Measurements from ENCODE around the gene FPGS. TPM values are rescaled to one million over a fixed set of nuclear protein-coding genes. Genes with fewer than 3 reads are reported as not detected.

The FPGS gene
- total and polyA plus RNA-seq, 4 donors, result 20.4 to 61.1 (median 42.7) TPM

DNA sequence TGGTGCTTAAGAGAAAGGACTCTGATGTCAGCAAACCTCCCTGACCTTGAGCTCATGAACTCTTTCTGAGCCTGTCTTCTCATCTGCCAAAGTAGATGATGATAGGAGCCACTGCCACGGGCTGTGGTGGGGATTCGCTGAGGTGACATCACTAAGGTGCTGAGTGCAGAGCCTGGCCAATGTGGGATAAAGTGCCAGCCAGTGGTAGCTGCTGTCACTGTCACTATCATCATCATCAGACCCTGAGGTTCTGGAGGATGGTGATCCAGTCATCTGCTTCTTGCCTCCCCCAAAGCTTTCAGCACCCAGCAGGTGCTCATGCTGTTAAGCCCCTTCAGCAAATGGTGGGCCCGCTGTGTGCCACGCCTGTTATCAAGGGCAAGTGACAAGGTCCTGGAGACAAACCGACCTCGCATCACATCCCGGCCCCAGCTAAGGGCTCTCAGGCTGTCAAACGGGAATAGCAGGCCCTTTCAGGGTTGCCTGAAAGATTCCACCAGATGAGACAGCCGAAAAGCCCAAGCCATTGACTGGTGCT, 6.4 kb downstream of the FPGS start (continued):
- TF ChIP-seq, protein P1, sequence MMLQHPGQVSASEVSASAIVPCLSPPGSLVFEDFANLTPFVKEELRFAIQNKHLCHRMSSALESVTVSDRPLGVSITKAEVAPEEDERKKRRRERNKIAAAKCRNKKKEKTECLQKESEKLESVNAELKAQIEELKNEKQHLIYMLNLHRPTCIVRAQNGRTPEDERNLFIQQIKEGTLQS (IDR thresholded peaks at IDR 0.05), result no peak
- no peak for TF ChIP-seq GABPA (IDR thresholded peaks at IDR 0.05 in 1 of 2, conservative IDR thresholded peaks at IDR 0.05 in 1 of 2)

DNA sequence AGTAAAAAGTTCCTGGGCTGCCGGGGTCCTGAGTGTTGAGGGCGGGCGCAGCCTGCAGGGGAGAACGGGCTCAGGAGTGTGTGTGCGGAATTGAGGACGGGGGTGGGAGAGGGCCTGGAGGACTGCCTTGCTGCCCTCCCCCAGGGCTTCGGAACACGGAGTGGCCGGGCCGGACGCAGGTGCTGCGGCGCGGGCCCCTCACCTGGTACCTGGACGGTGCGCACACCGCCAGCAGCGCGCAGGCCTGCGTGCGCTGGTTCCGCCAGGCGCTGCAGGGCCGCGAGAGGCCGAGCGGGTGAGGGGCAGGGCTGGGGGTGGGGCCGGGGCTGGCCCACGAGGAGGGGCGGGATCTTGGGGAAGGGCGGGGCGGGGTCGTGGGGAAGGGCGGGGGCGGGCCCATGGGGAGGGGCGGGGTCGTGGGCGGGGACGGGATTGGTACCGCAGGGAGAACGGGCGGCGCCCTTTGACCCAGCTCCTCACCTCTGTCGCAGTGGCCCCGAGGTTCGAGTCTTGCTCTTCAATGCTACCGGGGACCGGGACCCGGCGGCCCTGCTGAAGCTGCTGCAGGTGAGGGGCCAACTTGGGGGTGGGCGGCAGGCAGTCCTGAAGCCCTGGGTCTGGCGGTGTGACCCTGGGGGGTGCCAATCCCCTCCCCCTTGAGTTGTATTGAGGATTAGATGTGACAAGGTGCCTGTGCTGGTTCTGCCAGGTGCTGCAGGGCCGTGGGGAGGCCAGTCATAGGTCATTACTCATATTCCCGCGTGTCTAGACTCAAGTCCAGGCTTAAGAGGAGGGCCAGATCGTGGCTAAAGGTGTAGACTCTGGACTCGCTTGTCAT, 7.1 kb downstream of the FPGS start:
- H3K9ac ChIP-seq (ENCODE audit: low read depth in 1 of 2, low read length in 2 of 2), result no peak overlapping the region
- peak overlapping the region in 1 of 3 donors; percentile 23 for H3K4me3 ChIP-seq (ENCODE audit: low read depth in 1 of 3, low read length in 3 of 3)
- 34% methylated on average over 57 of the region's 57 CpGs for WGBS

DNA sequence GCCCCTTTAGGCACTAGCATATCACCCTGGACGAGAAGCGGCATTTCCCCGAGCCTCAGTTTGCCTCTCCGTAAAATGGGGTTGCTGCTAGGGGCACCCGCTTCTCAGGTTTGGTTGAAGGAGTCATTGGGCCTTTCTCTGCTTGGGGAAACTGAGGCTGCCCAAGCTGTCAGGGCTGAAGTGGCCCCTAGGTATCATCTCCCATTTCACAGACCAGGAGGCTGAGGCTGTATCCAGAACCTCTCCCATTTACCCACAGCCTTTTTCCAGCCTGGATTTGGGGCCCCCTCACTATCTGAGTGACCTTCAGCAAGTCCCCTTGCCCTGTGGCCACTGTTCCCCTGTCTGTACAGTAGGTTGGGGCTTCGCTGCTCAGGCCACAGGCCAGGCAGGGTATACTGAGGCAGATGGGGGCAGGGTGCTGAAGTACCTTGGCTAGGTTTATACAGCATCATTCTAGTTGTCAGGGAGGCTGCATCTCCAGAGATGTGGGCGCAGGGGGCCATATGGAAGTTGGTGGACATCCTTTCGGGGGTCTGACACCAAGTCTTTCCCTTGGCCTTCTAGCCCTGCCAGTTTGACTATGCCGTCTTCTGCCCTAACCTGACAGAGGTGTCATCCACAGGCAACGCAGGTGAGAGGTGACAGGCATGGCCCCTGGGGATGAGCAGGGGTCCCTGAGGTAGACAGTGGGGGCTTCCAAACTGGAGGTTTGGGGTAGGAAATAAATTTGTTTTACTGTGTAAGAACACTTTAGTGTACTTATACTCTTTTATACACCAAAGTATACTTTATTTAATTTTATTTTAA, 7.9 kb downstream of the FPGS start:
- 96% methylated on average over 10 of the region's 10 CpGs for WGBS
- H3K9ac ChIP-seq (ENCODE audit: low read depth in 1 of 2, low read length in 2 of 2), result no peak overlapping the region
- H3K4me3 ChIP-seq (ENCODE audit: low read depth in 1 of 3, low read length in 3 of 3), result no peak overlapping the region
- peaks cover 7 to 22% (median 12%) of the 10 kb centered on the region in 4 donors for H3K4me1 ChIP-seq (ENCODE audit: control insufficient read depth in 4 of 4, insufficient read depth in 4 of 4, low read length in 3 of 4)
- no peak for DNase-seq (ENCODE audit: low spot score)
- H3K27me3 ChIP-seq (ENCODE audit: control insufficient read depth in 4 of 4, insufficient read depth in 4 of 4, low read length in 3 of 4), result no peaks in the 10 kb centered on the region
- H3K36me3 ChIP-seq (ENCODE audit: control insufficient read depth in 4 of 4, insufficient read depth in 3 of 4, low read depth in 1 of 4, low read length in 3 of 4), result peaks cover 24 to 53% (median 34%) of the 10 kb centered on the region in 4 donors
- TF ChIP-seq RAD21 (IDR thresholded peaks at IDR 0.05) (no peak), SP1 (IDR thresholded peaks at IDR 0.05) (no peak), YY1 (IDR thresholded peaks at IDR 0.05) (no peak), FOXA1 (IDR thresholded peaks at IDR 0.05) (no peak), HNF4A (conservative IDR thresholded peaks at IDR 0.05) (no peak)
- TF ChIP-seq, protein P2, sequence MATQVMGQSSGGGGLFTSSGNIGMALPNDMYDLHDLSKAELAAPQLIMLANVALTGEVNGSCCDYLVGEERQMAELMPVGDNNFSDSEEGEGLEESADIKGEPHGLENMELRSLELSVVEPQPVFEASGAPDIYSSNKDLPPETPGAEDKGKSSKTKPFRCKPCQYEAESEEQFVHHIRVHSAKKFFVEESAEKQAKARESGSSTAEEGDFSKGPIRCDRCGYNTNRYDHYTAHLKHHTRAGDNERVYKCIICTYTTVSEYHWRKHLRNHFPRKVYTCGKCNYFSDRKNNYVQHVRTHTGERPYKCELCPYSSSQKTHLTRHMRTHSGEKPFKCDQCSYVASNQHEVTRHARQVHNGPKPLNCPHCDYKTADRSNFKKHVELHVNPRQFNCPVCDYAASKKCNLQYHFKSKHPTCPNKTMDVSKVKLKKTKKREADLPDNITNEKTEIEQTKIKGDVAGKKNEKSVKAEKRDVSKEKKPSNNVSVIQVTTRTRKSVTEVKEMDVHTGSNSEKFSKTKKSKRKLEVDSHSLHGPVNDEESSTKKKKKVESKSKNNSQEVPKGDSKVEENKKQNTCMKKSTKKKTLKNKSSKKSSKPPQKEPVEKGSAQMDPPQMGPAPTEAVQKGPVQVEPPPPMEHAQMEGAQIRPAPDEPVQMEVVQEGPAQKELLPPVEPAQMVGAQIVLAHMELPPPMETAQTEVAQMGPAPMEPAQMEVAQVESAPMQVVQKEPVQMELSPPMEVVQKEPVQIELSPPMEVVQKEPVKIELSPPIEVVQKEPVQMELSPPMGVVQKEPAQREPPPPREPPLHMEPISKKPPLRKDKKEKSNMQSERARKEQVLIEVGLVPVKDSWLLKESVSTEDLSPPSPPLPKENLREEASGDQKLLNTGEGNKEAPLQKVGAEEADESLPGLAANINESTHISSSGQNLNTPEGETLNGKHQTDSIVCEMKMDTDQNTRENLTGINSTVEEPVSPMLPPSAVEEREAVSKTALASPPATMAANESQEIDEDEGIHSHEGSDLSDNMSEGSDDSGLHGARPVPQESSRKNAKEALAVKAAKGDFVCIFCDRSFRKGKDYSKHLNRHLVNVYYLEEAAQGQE (IDR thresholded peaks at IDR 0.05), result no peak
- TF ChIP-seq, protein P1 (IDR thresholded peaks at IDR 0.05), result no peak
- no peaks in the 10 kb centered on the region for H3K9me3 ChIP-seq (ENCODE audit: control insufficient read depth in 4 of 4, low read length in 3 of 4)
- H3K27ac ChIP-seq (ENCODE audit: low read depth in 1 of 2, low read length in 2 of 2), result peak overlapping the region in 1 of 2 donors; percentile 10

More for the DNA sequence above, 7.1 kb downstream of the FPGS start:
- H3K4me1 ChIP-seq (ENCODE audit: control insufficient read depth in 4 of 4, insufficient read depth in 4 of 4, low read length in 3 of 4), result peaks cover 7 to 22% (median 12%) of the 10 kb centered on the region in 4 donors
- H3K36me3 ChIP-seq (ENCODE audit: control insufficient read depth in 4 of 4, insufficient read depth in 3 of 4, low read depth in 1 of 4, low read length in 3 of 4), result peaks cover 19 to 46% (median 31%) of the 10 kb centered on the region in 4 donors
- H3K9me3 ChIP-seq (ENCODE audit: control insufficient read depth in 4 of 4, low read length in 3 of 4), result no peaks in the 10 kb centered on the region
- peak; percentile 90 for DNase-seq (ENCODE audit: low spot score)
- TF ChIP-seq EGR1 (IDR thresholded peaks at IDR 0.05; ENCODE audit: low read depth in 2 of 2) (no peak), FOXA1 (IDR thresholded peaks at IDR 0.05) (no peak), RAD21 (IDR thresholded peaks at IDR 0.05) (peak in 1 of 2 donors; percentile 5), SP1 (IDR thresholded peaks at IDR 0.05) (peak; percentile 25), HNF4G (IDR thresholded peaks at IDR 0.05) (no peak), GABPA (IDR thresholded peaks at IDR 0.05 in 1 of 2, conservative IDR thresholded peaks at IDR 0.05 in 1 of 2) (no peak), YY1 (IDR thresholded peaks at IDR 0.05) (no peak), HNF4A (conservative IDR thresholded peaks at IDR 0.05) (peak; percentile 20 to 22)
- TF ChIP-seq, protein P3, sequence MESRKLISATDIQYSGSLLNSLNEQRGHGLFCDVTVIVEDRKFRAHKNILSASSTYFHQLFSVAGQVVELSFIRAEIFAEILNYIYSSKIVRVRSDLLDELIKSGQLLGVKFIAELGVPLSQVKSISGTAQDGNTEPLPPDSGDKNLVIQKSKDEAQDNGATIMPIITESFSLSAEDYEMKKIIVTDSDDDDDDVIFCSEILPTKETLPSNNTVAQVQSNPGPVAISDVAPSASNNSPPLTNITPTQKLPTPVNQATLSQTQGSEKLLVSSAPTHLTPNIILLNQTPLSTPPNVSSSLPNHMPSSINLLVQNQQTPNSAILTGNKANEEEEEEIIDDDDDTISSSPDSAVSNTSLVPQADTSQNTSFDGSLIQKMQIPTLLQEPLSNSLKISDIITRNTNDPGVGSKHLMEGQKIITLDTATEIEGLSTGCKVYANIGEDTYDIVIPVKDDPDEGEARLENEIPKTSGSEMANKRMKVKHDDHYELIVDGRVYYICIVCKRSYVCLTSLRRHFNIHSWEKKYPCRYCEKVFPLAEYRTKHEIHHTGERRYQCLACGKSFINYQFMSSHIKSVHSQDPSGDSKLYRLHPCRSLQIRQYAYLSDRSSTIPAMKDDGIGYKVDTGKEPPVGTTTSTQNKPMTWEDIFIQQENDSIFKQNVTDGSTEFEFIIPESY (IDR thresholded peaks at IDR 0.05), result no peak
- H3K27ac ChIP-seq (ENCODE audit: low read depth in 1 of 2, low read length in 2 of 2), result peak overlapping the region; percentile 10 to 11
- no peaks in the 10 kb centered on the region for H3K27me3 ChIP-seq (ENCODE audit: control insufficient read depth in 4 of 4, insufficient read depth in 4 of 4, low read length in 3 of 4)

All from liver (tissue), 9 donors.